ENCODE results near the gene SHB.

DNA sequence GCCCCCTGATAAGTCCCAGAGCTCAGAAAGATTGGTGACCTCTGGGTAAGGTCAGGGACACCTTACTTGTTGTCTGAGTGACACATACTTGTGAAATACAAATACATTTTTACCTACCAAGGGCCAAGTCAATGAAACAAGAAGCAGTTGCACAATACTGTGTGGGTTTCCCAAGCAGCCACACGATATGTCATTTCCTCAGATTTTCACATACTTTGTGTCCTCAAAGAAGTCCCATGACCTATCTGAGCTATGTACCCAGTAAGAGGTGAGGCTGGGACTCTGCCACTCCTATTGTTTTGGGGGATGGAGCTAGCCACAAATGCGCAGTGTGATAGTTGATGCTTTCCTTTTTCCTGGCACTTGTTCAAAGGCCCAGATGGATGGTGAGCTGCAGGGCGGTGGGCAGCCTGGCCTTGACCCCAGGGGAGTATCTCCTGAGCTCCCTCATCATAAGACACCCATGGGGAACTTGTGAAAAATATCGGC is 160.3 kb downstream of the SHB start:
- no peak for TF ChIP-seq POLR2A (IDR thresholded peaks at IDR 0.05)
- TF ChIP-seq, protein P1, sequence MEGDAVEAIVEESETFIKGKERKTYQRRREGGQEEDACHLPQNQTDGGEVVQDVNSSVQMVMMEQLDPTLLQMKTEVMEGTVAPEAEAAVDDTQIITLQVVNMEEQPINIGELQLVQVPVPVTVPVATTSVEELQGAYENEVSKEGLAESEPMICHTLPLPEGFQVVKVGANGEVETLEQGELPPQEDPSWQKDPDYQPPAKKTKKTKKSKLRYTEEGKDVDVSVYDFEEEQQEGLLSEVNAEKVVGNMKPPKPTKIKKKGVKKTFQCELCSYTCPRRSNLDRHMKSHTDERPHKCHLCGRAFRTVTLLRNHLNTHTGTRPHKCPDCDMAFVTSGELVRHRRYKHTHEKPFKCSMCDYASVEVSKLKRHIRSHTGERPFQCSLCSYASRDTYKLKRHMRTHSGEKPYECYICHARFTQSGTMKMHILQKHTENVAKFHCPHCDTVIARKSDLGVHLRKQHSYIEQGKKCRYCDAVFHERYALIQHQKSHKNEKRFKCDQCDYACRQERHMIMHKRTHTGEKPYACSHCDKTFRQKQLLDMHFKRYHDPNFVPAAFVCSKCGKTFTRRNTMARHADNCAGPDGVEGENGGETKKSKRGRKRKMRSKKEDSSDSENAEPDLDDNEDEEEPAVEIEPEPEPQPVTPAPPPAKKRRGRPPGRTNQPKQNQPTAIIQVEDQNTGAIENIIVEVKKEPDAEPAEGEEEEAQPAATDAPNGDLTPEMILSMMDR (IDR thresholded peaks at IDR 0.05), result no peak
